Activated gamma-delta T cell treated with Interleukin-2 at 50 U/mL for 16 hours (primary cell): ENCODE results near the gene OR2A1.
"Not testable (repeated sequence)": the region's sequence is repeated elsewhere in the genome, so short reads cannot be mapped to it uniquely, and the experiment has no call there.

Source experiments
- DNase-seq: peaks from one replicate; pipeline ENCODE4 v3.0.0-alpha.2; 2020

Gene OR2A1

GRCh38 chr7:144330044-144330443 lies 17.8 kb downstream of the OR2A1 start:
- not testable (repeated sequence) for DNase-seq

GRCh38 chr7:144331221-144331995 lies 19.2 kb downstream of the OR2A1 start:
- not testable (repeated sequence) for DNase-seq

GRCh38 chr7:144331996-144332288 lies 19.7 kb downstream of the OR2A1 start:
- DNase-seq = not testable (repeated sequence)

GRCh38 chr7:144348625-144349024 lies 36.4 kb downstream of the OR2A1 start:
- DNase-seq = not testable (repeated sequence)

GRCh38 chr7:144351667-144352066 lies 39.4 kb downstream of the OR2A1 start:
- not testable (repeated sequence) for DNase-seq

GRCh38 chr7:144355176-144355822 lies 43.1 kb downstream of the OR2A1 start, which contains the start of gene ARHGEF5:
ARHGEF5 (plus strand) TSS chr7:144355402; CDS start chr7:144362670, 7,268 bp downstream.
- not testable (repeated sequence) for DNase-seq

- DNase-seq = not testable (repeated sequence)
Measured at GRCh38 chr7:144356185-144356584, 44.0 kb downstream of the OR2A1 start.

- DNase-seq = not testable (repeated sequence)
Measured at GRCh38 chr7:144356860-144357259, 44.6 kb downstream of the OR2A1 start.

- not testable (repeated sequence) for DNase-seq
Measured at GRCh38 chr7:144362061-144362460, 49.8 kb downstream of the OR2A1 start.

GRCh38 chr7:144365523-144365922 lies 53.3 kb downstream of the OR2A1 start:
- DNase-seq = not testable (repeated sequence)

- DNase-seq = not testable (repeated sequence)
Measured at GRCh38 chr7:144367250-144367649, 55.0 kb downstream of the OR2A1 start.

GRCh38 chr7:144369221-144369620 lies 57.0 kb downstream of the OR2A1 start:
- DNase-seq = not testable (repeated sequence)
